ENCODE data around the gene FBXO45. TPM values are rescaled to one million over a fixed set of nuclear protein-coding genes. Genes with fewer than 3 reads are reported as not detected.

FBXO45 gene
- total RNA-seq, 6 experiments from 2014 or later = 3.8 to 5.5 (median 4.4) TPM

DNA sequence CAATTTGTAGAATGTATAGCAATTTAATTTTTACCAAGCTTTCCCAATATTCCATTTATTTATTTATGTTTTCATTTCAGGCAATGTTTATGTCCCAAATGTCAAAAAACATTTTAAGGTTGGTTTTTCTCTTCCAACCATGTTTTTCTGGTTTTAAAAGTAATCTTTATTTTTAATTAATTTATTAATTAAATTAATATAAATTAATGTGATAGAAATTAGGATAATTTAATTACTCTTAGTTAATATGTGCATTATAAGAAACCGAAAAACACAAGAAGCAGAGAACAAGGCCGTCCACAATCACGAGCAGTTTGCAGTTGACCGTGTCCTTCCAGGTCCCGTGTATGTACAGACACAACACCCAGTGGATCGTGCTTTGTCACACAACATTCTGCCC lies 34.2 kb downstream of the FBXO45 start:
- ATAC-seq = no peak
- H3K27me3 ChIP-seq = no peaks in the 10 kb centered on the region
- intact Hi-C loops (cut with DNase I) = no loop called here
- H3K4me3 ChIP-seq = no peak overlapping the region
- no peaks in the 10 kb centered on the region for H3K36me3 ChIP-seq
- WGBS (ENCODE audit: insufficient coverage, low coverage, low lambda C conversion rate, missing lambda C conversion rate) = 92% methylated on average over 6 of the region's 6 CpGs
- no peaks in the 10 kb centered on the region for H3K4me1 ChIP-seq
- no peaks in the 10 kb centered on the region for H3K9me3 ChIP-seq
- no peak for TF ChIP-seq CTCF (IDR thresholded peaks at IDR 0.05)
- TF ChIP-seq POLR2A (IDR thresholded peaks at IDR 0.05) = no peak
- no peak for DNase-seq
- H3K27ac ChIP-seq = no peak overlapping the region

DNA sequence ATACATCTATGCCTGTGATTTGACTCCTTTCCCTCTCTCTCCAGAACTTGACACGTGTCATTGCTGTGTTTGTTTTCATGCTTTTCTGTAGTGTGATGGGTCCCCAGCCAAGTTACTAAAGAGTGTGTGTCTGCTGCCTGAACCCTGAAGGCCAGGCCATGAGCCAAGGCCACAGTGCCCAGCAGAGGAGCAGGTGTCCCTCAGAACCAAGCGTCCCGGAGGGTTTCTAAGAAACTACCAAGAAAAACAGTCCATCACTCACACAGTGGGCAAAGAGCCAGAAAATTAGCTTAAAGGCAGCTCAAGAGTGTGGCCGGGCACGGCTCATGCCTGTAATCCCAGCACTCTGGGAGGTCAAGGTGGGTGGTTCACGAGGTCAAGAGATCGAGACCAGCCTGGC lies 35.2 kb downstream of the FBXO45 start:
- no peaks in the 10 kb centered on the region for H3K4me1 ChIP-seq
- intact Hi-C loops (cut with DNase I) = no loop called here
- no peaks in the 10 kb centered on the region for H3K36me3 ChIP-seq
- 53% methylated on average over 5 of the region's 7 CpGs for WGBS (ENCODE audit: insufficient coverage, low coverage, low lambda C conversion rate, missing lambda C conversion rate)
- H3K9me3 ChIP-seq = no peaks in the 10 kb centered on the region
- no peak for DNase-seq
- no peak overlapping the region for H3K27ac ChIP-seq
- H3K4me3 ChIP-seq = no peak overlapping the region
- H3K27me3 ChIP-seq = no peaks in the 10 kb centered on the region
- TF ChIP-seq CTCF (IDR thresholded peaks at IDR 0.05) (no peak), POLR2A (IDR thresholded peaks at IDR 0.05) (no peak)
- peak in 1 of 4 donors; percentile 23 for ATAC-seq

DNA sequence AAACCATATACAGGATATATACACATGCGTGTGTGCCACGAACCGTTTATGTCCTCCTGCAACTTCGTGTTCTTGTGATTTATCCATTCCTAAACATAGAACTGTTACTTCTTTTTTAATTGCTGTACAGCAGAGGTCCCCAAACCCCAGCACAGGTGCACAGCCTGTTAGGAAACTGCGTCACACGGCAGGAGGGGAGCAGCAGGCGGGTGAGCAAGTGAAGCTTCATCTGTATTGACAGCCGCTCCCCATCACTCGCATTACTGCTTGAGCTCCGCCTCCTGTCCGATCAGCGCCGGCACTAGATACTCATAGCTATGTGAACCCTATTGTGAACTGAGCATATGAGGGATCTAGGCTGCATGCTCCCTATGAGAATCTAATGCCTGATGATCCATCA lies 36.1 kb downstream of the FBXO45 start:
- TF ChIP-seq POLR2A (IDR thresholded peaks at IDR 0.05) (no peak), CTCF (IDR thresholded peaks at IDR 0.05) (no peak)
- no peaks in the 10 kb centered on the region for H3K9me3 ChIP-seq
- ATAC-seq = no peak
- no peak for DNase-seq
- intact Hi-C loops (cut with DNase I) = no loop called here
- no peaks in the 10 kb centered on the region for H3K27me3 ChIP-seq
- H3K27ac ChIP-seq = no peak overlapping the region
- 54% methylated on average over 8 of the region's 13 CpGs for WGBS (ENCODE audit: insufficient coverage, low coverage, low lambda C conversion rate, missing lambda C conversion rate)
- H3K36me3 ChIP-seq = no peaks in the 10 kb centered on the region
- H3K4me1 ChIP-seq = no peaks in the 10 kb centered on the region
- H3K4me3 ChIP-seq = no peak overlapping the region

DNA sequence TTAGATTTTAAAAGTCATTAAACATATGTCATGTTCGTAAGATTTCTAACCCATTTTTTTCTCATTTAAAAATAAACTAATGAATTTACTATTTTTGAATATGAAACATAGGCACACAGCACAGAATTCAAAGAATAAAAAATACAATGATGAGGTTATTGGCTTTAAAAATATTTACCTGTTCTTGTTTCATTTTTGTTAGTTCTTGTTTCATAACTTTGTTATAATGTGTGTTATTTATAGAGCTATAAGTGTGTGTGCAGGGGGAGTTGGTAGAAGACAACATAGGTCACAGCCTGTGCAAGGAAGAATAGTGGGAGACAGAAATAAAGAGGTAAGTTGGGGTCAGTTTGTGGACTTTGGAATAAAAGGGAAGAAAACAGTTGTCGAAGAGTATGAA lies 40.2 kb downstream of the FBXO45 start:
- H3K27ac ChIP-seq = no peak overlapping the region
- 94% methylated on average over 2 of the region's 2 CpGs for WGBS (ENCODE audit: insufficient coverage, low coverage, low lambda C conversion rate, missing lambda C conversion rate)
- H3K4me1 ChIP-seq = no peaks in the 10 kb centered on the region
- no peak overlapping the region for H3K4me3 ChIP-seq
- no peak for DNase-seq
- no peaks in the 10 kb centered on the region for H3K36me3 ChIP-seq
- intact Hi-C loops (cut with DNase I) = no loop called here
- ATAC-seq = no peak
- H3K9me3 ChIP-seq = no peaks in the 10 kb centered on the region
- TF ChIP-seq CTCF (IDR thresholded peaks at IDR 0.05) = no peak
- no peak for TF ChIP-seq POLR2A (IDR thresholded peaks at IDR 0.05)
- H3K27me3 ChIP-seq = no peaks in the 10 kb centered on the region

DNA sequence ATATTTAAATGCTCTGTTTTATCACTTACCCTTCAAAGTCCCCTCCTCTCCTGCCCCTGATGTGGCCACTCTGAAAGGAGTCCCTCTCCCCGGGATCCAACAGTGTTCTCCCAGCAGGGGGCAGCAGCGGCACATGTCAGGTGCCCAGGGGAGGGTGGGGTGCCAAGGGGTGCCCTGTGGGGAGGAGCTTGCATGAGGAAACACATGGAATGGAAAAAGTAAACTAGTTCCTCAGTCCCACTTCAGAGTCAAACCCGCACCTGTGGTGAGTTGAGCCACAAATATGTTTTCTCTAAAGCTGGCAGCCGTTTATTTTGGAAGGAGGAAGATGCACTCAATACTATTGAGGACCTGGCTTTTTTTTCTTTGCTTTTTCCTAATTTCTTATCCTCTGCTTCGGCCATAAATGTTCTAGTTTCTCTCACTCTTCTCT lies 40.9 kb downstream of the FBXO45 start:
- Histone ChIP-seq H3K4me1 (no peaks in the 10 kb centered on the region), H3K4me3 (no peak overlapping the region), H3K27ac (no peak overlapping the region), H3K36me3 (no peaks in the 10 kb centered on the region), H3K27me3 (no peaks in the 10 kb centered on the region), H3K9me3 (no peaks in the 10 kb centered on the region)
- TF ChIP-seq POLR2A (IDR thresholded peaks at IDR 0.05) (no peak), CTCF (IDR thresholded peaks at IDR 0.05) (peak; percentile 73 to 86 (median 82))
- peak; percentile 88 to 92 (median 90) for DNase-seq
- ATAC-seq = peak; percentile 98 to 99 (median 98)
- intact Hi-C loops (cut with DNase I) = no loop called here
- 11% methylated on average over 4 of the region's 5 CpGs for WGBS (ENCODE audit: insufficient coverage, low coverage, low lambda C conversion rate, missing lambda C conversion rate)

Measured in right lobe of liver (tissue), 6 donors.